ENCODE data around the gene FICD.
A peak's percentile ranks its signal among the peaks of the same experiment; 100 is the strongest.
"Not testable (repeated sequence)": the region's sequence is repeated elsewhere in the genome, so short reads cannot be mapped to it uniquely, and the experiment has no call there.

FICD gene

GRCh38 chr12:108514973-108515814, at the start of gene FICD:
TSS of gene FICD (plus strand) at chr12:108515277. CDS start at chr12:108516973, 1,696 bp downstream.
- DNase-seq = peak; percentile 100

DNA sequence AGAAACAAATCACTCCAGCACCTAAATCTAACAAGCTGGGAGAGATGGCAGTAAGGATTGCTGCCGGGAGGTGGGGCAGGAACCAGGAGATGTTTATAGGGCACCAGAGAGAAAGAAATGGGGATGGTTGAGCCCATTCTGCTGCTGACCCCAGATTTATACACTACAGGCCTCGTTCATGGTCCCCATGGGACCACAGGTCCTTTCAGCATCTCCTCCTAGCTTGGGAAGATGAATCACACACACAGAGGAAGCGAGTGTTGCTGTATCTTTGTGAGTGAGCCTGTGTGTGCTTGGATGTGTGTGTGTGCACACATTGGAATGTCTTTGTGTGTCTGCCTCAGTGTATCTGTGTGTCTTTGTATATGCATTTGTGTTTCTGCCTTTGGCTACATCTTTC, 49.7 kb upstream of the FICD start:
- DNase-seq = no peak

- no peak for DNase-seq
These were observed 46.7 kb upstream of the FICD start for GRCh38 chr12:108468196-108468968.

GRCh38 chr12:108473400-108474055, 41.5 kb upstream of the FICD start:
- DNase-seq = no peak

DNA sequence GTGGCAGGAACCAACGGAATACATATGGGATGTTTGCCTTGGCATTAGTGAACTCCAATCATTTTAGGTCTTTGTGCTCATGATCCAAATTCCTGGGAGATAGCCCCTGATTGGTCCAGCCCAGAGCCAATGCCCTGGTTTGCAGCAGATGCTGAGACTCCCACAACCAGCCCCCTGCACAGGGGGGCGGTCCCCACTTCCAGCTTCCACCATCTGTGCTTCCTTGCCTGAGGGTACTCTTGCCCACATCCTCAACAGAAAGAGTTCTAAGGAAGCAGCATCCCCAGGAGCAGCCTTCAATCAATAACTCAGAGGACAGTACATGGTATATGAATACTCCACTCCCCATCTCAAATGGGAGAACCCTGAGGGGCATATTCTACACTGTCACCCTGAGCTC, 39.7 kb upstream of the FICD start:
- DNase-seq = peak; percentile 85

DNA sequence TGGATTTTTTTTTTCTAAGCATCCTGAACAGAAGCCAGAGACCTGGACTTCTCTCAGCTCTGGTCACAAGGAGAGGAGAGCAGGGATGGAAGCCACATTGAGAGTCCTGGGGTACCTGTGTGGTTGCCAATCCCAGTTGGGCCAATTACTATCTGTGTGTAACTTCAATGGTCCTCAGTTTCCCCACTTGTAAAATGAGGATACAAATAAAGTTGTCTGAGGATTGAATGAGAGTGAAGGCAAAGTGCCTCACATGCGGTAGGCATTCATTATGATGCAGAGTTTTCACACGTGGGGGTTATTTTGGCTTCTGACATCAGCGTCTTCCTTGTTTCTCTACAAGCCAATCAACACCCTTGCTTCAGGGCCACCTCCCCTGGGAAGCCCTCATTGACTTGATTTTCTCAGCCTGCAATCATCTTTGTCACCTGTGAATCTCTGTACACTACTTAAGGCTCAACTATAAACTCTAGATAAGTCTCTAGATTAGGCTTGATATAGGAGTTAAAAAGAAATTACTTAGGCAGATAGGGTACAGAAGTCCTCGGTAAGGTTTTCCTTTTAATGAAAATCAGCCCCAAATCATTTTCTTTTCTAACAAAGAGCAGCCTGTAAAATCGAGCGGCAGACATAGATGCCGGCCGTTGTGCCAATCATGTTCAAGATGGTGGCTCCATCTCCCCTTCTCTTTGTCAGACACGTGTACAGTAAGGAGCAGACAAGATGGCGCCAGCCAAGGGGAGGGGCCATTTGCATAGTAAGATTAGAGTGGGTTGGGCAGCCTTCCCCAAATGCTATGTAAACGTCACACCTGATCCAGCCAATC, 37.8 kb upstream of the FICD start:
- peak; percentile 25 for DNase-seq

DNA sequence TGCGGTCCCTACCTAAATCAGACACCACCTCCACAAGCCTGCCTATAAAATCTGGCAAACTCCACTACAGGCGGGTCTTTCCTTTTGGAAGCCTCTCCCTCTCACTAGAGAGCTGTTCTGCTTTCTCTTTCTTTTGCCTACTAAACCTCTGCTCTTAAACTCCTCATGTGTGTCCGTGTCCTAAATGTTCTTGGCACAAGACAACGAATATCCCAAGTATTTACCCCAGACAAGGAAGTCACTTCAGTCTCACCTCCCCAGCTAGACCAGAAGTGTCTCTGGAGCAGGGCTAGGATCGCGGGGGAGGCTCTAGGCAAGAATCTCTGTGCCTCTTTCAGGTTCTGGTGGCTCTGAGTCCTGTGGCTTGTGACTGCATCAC, 37.2 kb upstream of the FICD start:
- DNase-seq = no peak

- no peak for DNase-seq
These were observed 36.4 kb upstream of the FICD start for GRCh38 chr12:108478611-108479206.

- no peak for DNase-seq
These were observed 35.6 kb upstream of the FICD start for GRCh38 chr12:108479364-108480070.

GRCh38 chr12:108482717-108483212, 32.3 kb upstream of the FICD start:
- DNase-seq = peak; percentile 8

DNA sequence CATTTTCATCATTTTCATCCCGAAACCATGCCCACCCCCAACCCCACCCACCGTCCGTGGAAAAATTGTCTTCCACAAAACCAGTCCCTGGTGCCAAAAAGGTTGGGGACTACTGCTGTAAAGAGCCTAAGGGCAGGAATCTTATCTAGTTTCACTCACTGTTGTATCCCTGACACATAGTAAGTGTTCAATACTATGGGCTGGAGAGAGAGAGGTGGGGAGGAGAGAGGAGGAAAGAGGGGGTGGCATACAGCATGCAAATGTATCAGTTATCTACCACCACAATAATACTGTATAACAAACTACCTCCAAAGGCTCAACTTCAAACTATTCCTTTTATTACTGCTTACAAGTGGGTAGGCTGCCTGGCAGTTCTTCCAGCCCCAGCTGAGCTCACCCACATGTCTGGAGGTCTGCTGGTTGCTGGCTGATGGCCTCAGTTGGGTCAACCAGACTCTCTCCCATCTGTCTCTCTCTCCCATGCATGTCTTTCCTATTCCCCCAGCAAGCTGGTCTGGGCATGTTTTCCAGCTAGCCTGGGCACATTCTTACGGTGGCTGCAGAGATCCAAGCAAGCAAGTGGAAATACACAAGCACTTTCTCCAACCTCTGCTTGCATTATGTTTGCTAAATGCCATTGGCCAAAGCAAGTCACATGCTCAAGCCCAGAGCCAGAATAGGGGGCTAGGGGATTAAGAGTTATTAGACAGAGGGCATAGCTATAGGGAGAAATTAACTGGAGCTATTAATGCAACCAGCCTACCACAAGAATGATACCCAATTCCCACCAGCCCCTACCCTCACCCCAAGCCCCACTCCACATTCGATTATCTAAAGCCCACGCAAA, 31.6 kb upstream of the FICD start:
- no peak for DNase-seq

DNA sequence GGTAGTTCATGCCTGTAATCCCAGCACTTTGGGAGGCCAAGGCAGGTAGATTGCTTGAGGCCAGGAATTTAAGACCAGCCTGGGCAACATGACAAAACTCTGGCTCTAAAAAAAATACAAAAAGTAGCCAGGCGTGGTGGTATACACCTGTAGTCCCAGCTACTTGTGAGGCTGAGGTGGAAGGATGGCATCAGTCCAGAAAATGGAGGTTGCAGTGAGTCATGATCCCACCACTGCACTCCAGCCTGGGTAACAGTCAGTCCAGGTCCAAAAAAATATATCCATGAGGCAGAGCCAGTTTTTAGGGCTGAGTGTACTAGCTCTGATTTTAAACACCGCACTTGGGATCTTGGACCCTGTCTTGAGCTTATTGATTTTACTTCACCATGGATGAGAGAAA, 30.6 kb upstream of the FICD start:
- DNase-seq = peak; percentile 8

DNA sequence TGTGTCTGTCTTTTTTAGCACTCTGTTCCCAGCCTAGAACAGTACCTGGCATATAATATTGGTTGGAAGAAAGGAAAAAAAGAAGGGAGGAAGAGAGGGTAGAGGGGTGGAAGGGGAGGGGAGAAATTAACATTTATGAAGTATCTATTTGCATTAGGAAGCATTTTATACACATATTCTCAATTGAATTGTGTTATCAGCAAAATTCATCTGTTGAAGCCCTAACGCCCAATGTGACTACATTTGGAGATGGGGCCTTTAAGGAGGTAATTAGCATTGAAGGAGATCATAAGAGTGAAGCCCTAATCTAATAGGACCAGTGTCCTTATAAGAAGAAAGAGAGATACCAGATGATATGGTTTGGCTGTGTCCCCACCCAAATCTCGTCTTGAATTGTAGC, 30.2 kb upstream of the FICD start:
- no peak for DNase-seq

DNA sequence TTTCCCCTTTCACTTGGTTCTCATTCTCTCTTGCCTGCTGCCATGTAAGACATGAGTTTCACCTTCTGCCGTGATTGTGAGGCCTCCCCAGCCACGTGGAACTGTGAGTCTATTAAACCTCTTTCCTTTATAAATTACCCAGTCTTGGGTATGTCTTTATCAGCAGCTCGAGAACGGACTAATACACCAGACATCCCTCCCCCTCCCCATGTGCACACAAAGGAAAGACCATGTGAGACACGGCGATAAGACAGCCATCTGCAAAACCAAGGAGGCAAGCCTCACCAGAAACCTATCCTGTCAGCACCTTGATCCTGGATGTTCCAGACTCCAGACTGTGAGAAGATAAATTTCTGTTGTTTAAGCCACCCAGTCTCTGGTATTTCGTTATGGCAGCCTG, 29.7 kb upstream of the FICD start:
- not testable (repeated sequence) for DNase-seq

GRCh38 chr12:108487029-108487428, 28.0 kb upstream of the FICD start:
- not testable (repeated sequence) for DNase-seq

- DNase-seq = no peak
These were observed 23.8 kb upstream of the FICD start for GRCh38 chr12:108491256-108491655.

DNA sequence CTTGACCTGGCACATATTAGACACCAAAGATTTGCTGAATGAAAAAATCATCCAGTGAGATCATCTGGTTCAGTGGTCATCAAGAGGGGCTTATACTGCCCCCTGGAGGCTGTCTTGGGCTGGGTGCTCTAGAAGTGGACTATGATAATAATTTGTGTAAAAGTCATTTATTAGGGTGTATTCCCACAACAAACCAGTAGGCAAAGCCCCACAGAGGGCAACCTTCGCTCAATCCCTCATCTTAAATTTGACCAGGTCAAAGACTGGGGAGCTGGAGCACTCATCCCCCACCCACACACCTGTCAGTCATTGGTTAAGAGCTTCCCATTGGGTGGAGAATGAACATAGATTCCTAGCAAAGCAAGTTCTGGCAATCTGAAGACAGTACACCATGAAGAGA, 20.0 kb upstream of the FICD start:
- DNase-seq = peak; percentile 43

GRCh38 chr12:108495823-108496579, 19.1 kb upstream of the FICD start:
- DNase-seq = peak; percentile 52

GRCh38 chr12:108498136-108498535, 16.9 kb upstream of the FICD start:
- DNase-seq = no peak

- DNase-seq = no peak
These were observed 12.2 kb upstream of the FICD start for GRCh38 chr12:108502922-108503321.

Measured in NCI-H69 (cell line).